Measurements from ENCODE around the gene WBP1. TPM values are rescaled to one million over a fixed set of nuclear protein-coding genes. Genes with fewer than 3 reads are reported as not detected.

Gene WBP1
- polyA plus RNA-seq, 2 of the 4 experiments (the other 2 are of a cell fraction): 59.0 to 62.6 TPM

- DNase-seq (ENCODE audit: low read depth in 1 of 2, low spot score in 1 of 2) (no peak), FAIRE-seq (no peak), ATAC-seq (no peak)
- TF ChIP-seq HEYL (CRISPR knock-in tag; IDR thresholded peaks at IDR 0.05) (no peak), RFX5 (IDR thresholded peaks at IDR 0.05) (no peak), RAD21 (conservative IDR thresholded peaks at IDR 0.05 in 1 of 2, IDR thresholded peaks at IDR 0.05 in 1 of 2) (no peak), HOXB5 (CRISPR knock-in tag; IDR thresholded peaks at IDR 0.05) (no peak), EHF (CRISPR knock-in tag; IDR thresholded peaks at IDR 0.05) (no peak), POLR2AphosphoS2 (conservative IDR thresholded peaks at IDR 0.05; ENCODE audit: low read length) (no peak), FOXS1 (CRISPR knock-in tag; IDR thresholded peaks at IDR 0.05) (no peak), JUN (IDR thresholded peaks at IDR 0.05) (no peak), ELK1 (IDR thresholded peaks at IDR 0.05; ENCODE audit: low read depth, low read length) (no peak), ZSCAN20 (CRISPR knock-in tag; IDR thresholded peaks at IDR 0.05) (no peak), CHD2 (IDR thresholded peaks at IDR 0.05; ENCODE audit: low read length, partially characterized antibody) (no peak), PHF8 (IDR thresholded peaks at IDR 0.05; ENCODE audit: borderline replicate concordance, low read depth) (no peak), MAZ (IDR thresholded peaks at IDR 0.05; ENCODE audit: borderline replicate concordance, low read depth, low read length) (no peak), RARB (CRISPR knock-in tag; IDR thresholded peaks at IDR 0.05) (no peak)
- TF ChIP-seq, protein P1, sequence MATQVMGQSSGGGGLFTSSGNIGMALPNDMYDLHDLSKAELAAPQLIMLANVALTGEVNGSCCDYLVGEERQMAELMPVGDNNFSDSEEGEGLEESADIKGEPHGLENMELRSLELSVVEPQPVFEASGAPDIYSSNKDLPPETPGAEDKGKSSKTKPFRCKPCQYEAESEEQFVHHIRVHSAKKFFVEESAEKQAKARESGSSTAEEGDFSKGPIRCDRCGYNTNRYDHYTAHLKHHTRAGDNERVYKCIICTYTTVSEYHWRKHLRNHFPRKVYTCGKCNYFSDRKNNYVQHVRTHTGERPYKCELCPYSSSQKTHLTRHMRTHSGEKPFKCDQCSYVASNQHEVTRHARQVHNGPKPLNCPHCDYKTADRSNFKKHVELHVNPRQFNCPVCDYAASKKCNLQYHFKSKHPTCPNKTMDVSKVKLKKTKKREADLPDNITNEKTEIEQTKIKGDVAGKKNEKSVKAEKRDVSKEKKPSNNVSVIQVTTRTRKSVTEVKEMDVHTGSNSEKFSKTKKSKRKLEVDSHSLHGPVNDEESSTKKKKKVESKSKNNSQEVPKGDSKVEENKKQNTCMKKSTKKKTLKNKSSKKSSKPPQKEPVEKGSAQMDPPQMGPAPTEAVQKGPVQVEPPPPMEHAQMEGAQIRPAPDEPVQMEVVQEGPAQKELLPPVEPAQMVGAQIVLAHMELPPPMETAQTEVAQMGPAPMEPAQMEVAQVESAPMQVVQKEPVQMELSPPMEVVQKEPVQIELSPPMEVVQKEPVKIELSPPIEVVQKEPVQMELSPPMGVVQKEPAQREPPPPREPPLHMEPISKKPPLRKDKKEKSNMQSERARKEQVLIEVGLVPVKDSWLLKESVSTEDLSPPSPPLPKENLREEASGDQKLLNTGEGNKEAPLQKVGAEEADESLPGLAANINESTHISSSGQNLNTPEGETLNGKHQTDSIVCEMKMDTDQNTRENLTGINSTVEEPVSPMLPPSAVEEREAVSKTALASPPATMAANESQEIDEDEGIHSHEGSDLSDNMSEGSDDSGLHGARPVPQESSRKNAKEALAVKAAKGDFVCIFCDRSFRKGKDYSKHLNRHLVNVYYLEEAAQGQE (IDR thresholded peaks at IDR 0.05): no peak
- CTCF ChIA-PET: interaction anchor here (0.7 to 13.8 kb wide), 7 partner anchors 8 to 157 kb away, joined by 3 to 184 read pairs (median 4); partner anchors contain the start of gene LBX2
- Histone ChIP-seq H3K4me2 (no peak overlapping the region), H3K4me3 (no peak overlapping the region), H3K27ac (no peak overlapping the region), H3K4me1 (no peaks in the 10 kb centered on the region), H3K9me3 (no peaks in the 10 kb centered on the region)
- 96% methylated on average over 9 of the region's 9 CpGs for WGBS (ENCODE audit: missing lambda C conversion rate)
- POLR2A ChIA-PET: interaction anchor here (0.9 to 1.7 kb wide), 3 partner anchors 11 to 40 kb away, joined by 4 to 5 read pairs (median 4); partner anchors contain the start of genes AUP1 and HTRA2
Observed at GRCh38 chr2:74489906-74490305, 31.7 kb downstream of the WBP1 start.

GRCh38 chr2:74491648-74492544 lies 33.7 kb downstream of the WBP1 start:
- POLR2A ChIA-PET: no interaction called here
- TF ChIP-seq MAX (IDR thresholded peaks at IDR 0.05) (no peak), PHF8 (IDR thresholded peaks at IDR 0.05; ENCODE audit: borderline replicate concordance, low read depth) (no peak), PBX3 (IDR thresholded peaks at IDR 0.05) (no peak), TP53 (CRISPR knock-in tag; IDR thresholded peaks at IDR 0.05) (no peak), KDM5A (IDR thresholded peaks at IDR 0.05) (no peak)
- Histone ChIP-seq H3K4me2 (no peak overlapping the region), H3K27ac (no peak overlapping the region), H3K4me1 (no peaks in the 10 kb centered on the region), H3K9me3 (no peaks in the 10 kb centered on the region), H3K4me3 (no peak overlapping the region)
- WGBS (ENCODE audit: missing lambda C conversion rate): 88% methylated on average over 12 of the region's 12 CpGs
- no peak for FAIRE-seq
- DNase-seq (ENCODE audit: low read depth in 1 of 2, low spot score in 1 of 2): no peak
- CTCF ChIA-PET: interaction anchor here (1.0 to 15.5 kb wide), 7 partner anchors 5 to 95 kb away, joined by 3 to 184 read pairs (median 29); partner anchors contain the start of genes CCDC142, DQX1, LBX2 and TTC31
- ATAC-seq: no peak
